ENCODE measurements around the gene ITGA4. TPM values are rescaled to one million over a fixed set of nuclear protein-coding genes. Genes with fewer than 3 reads are reported as not detected.

ITGA4 gene
- total and polyA plus RNA-seq, 2 of the 13 experiments (the other 11 are each of a cell fraction or from before 2014, with no cell fraction given) = not detected

DNA sequence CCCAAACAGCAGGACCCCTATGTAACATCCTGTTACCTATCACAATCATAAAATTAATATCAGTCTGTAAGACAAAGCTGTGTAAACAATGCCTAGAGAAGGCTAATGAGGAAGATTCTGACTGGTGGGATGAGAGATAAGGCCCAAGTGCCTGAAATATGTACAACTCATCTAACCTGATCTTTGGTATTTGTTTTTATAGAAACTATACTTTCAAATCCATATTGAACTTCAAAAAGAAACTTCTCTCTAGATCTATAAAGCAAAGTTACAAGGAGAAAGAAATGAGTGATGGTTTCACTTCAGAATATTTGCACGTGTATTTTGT lies 36.1 kb upstream of the ITGA4 start:
- Histone ChIP-seq H2AFZ (ENCODE audit: low read length) (no peak overlapping the region), H3K79me2 (ENCODE audit: insufficient read depth, low read length) (no peaks in the 10 kb centered on the region), H3K27me3 (ENCODE audit: control insufficient read depth in 1 of 2, insufficient read depth in 2 of 2, low read length in 2 of 2) (no peaks in the 10 kb centered on the region), H3K4me2 (ENCODE audit: low read depth, low read length) (no peak overlapping the region), H3K27ac (ENCODE audit: extremely low read length, insufficient read depth, low read length) (no peak overlapping the region), H3K4me3 (replicated peaks in 1 of 3; ENCODE audit: insufficient read depth in 1 of 3, low read depth in 2 of 3, low read length in 3 of 3) (no peak overlapping the region), H3K36me3 (replicated peaks in 1 of 2; ENCODE audit: control insufficient read depth in 1 of 2, insufficient read depth in 2 of 2, low read length in 2 of 2) (no peaks in the 10 kb centered on the region), H3K9ac (ENCODE audit: insufficient read depth, low read depth, low read length) (no peak overlapping the region), H4K20me1 (ENCODE audit: insufficient read depth, low read length) (no peaks in the 10 kb centered on the region), H3K9me3 (ENCODE audit: low read length) (no peaks in the 10 kb centered on the region), H3K4me1 (ENCODE audit: insufficient read depth, low read length) (no peaks in the 10 kb centered on the region)
- in situ Hi-C loops (cut with HindIII; ENCODE audit: extremely low pct_ligation_motif_present, low pct_unique_long_range_greater_than_20kb) (no loop called here), intact Hi-C loops (cut with micrococcal nuclease; ENCODE audit: unreplicated experiment) (no loop called here)
- POLR2A ChIA-PET = no interaction called here
- ATAC-seq (no peak), FAIRE-seq (no peak), DNase-seq (ENCODE audit: low spot score) (no peak)
- CTCF ChIA-PET (ENCODE audit: low intra/inter-chr PET ratio, low total read pairs) = no interaction called here
- TF ChIP-seq HOXA7 (CRISPR knock-in tag; IDR thresholded peaks at IDR 0.05) (no peak), TEAD3 (CRISPR knock-in tag; optimal IDR thresholded peaks at IDR 0.05; ENCODE audit: borderline replicate concordance) (no peak), ZNF33B (CRISPR knock-in tag; IDR thresholded peaks at IDR 0.05) (no peak), TFAP4 (IDR thresholded peaks at IDR 0.05; ENCODE audit: borderline replicate concordance, low read depth) (no peak)
- 0% methylated on average over 1 of the region's 1 CpG for WGBS (ENCODE audit: low lambda C conversion rate)
- no TSS peak for BruUV-seq (replicated peaks)

- Histone ChIP-seq H3K4me2 (ENCODE audit: low read depth, low read length) (no peak overlapping the region), H2AFZ (ENCODE audit: low read length) (no peak overlapping the region), H3K9me3 (ENCODE audit: low read length) (no peaks in the 10 kb centered on the region), H4K20me1 (ENCODE audit: insufficient read depth, low read length) (no peaks in the 10 kb centered on the region), H3K4me3 (replicated peaks in 1 of 3; ENCODE audit: insufficient read depth in 1 of 3, low read depth in 2 of 3, low read length in 3 of 3) (no peak overlapping the region), H3K4me1 (ENCODE audit: insufficient read depth, low read length) (no peaks in the 10 kb centered on the region), H3K79me2 (ENCODE audit: insufficient read depth, low read length) (no peaks in the 10 kb centered on the region), H3K36me3 (replicated peaks in 1 of 2; ENCODE audit: control insufficient read depth in 1 of 2, insufficient read depth in 2 of 2, low read length in 2 of 2) (no peaks in the 10 kb centered on the region), H3K27ac (ENCODE audit: extremely low read length, insufficient read depth, low read length) (no peak overlapping the region), H3K27me3 (ENCODE audit: control insufficient read depth in 1 of 2, insufficient read depth in 2 of 2, low read length in 2 of 2) (no peaks in the 10 kb centered on the region), H3K9ac (ENCODE audit: insufficient read depth, low read depth, low read length) (no peak overlapping the region)
- 1% methylated on average over 2 of the region's 2 CpGs for WGBS (ENCODE audit: low lambda C conversion rate)
- intact Hi-C loops (cut with micrococcal nuclease; ENCODE audit: unreplicated experiment) = no loop called here
- in situ Hi-C loops (cut with HindIII; ENCODE audit: extremely low pct_ligation_motif_present, low pct_unique_long_range_greater_than_20kb) = no loop called here
- ChIA-PET CTCF (ENCODE audit: low intra/inter-chr PET ratio, low total read pairs) (no interaction called here), POLR2A (no interaction called here)
- BruUV-seq (replicated peaks) = no TSS peak
- ATAC-seq (no peak), DNase-seq (ENCODE audit: low spot score) (no peak), FAIRE-seq (no peak)
- no peak for TF ChIP-seq LCORL (IDR thresholded peaks at IDR 0.05)
- TF ChIP-seq LCORL (CRISPR knock-in tag; IDR thresholded peaks at IDR 0.05) = no peak
- no peak for TF ChIP-seq ZSCAN9 (CRISPR knock-in tag; IDR thresholded peaks at IDR 0.05; ENCODE audit: borderline replicate concordance)
- TF ChIP-seq ZBTB46 (CRISPR knock-in tag; IDR thresholded peaks at IDR 0.05; ENCODE audit: borderline replicate concordance) = no peak
- TF ChIP-seq ZNF383 (CRISPR knock-in tag; IDR thresholded peaks at IDR 0.05; ENCODE audit: borderline replicate concordance) = no peak
- TF ChIP-seq MEF2D (CRISPR knock-in tag; IDR thresholded peaks at IDR 0.05) = no peak
- TF ChIP-seq SNAI1 (CRISPR knock-in tag; IDR thresholded peaks at IDR 0.05; ENCODE audit: borderline replicate concordance) = no peak
- TF ChIP-seq CCDC6 (CRISPR knock-in tag; IDR thresholded peaks at IDR 0.05) = no peak
- no peak for TF ChIP-seq PHB2 (IDR thresholded peaks at IDR 0.05; ENCODE audit: partially characterized antibody)
- TF ChIP-seq, protein P1, sequence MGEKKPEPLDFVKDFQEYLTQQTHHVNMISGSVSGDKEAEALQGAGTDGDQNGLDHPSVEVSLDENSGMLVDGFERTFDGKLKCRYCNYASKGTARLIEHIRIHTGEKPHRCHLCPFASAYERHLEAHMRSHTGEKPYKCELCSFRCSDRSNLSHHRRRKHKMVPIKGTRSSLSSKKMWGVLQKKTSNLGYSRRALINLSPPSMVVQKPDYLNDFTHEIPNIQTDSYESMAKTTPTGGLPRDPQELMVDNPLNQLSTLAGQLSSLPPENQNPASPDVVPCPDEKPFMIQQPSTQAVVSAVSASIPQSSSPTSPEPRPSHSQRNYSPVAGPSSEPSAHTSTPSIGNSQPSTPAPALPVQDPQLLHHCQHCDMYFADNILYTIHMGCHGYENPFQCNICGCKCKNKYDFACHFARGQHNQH (CRISPR knock-in tag; IDR thresholded peaks at IDR 0.05) = no peak
- TF ChIP-seq ZNF496 (CRISPR knock-in tag; IDR thresholded peaks at IDR 0.05; ENCODE audit: insufficient replicate concordance) = no peak
- no peak for TF ChIP-seq GABPA (IDR thresholded peaks at IDR 0.05; ENCODE audit: low read depth, low read length)
- no peak for TF ChIP-seq GABPA (CRISPR knock-in tag; IDR thresholded peaks at IDR 0.05; ENCODE audit: low read depth)
- TF ChIP-seq ZNF205 (CRISPR knock-in tag; IDR thresholded peaks at IDR 0.05) = no peak
These were observed 35.7 kb upstream of the ITGA4 start for GRCh38 chr2:181421464-181421863.

Measured in HepG2 (cell line).